GM23338 (cell line): ENCODE results near the gene ATP5MK. TPM values are rescaled to one million over a fixed set of nuclear protein-coding genes. Genes with fewer than 3 reads are reported as not detected.

ENCODE experiments used
- ATAC-seq: fragments of 200-7000 bp; cut with Tn5 transposase; 3 replicates; pipeline ENCODE4 v1.9.1; 2020
- DNase-seq: peaks from one replicate; pipeline ENCODE4 v3.0.0-alpha.2; 2015; ENCODE audit warnings: low spot score
- H2AFZ ChIP-seq: fragments of 200-600 bp; sonication (generic); 2 replicates; pipeline ENCODE4 v1.8.0; 2016; ENCODE audit warnings: antibody characterized with exemption, mild to moderate bottlenecking, moderate library complexity
- H3F3A ChIP-seq: fragments of 200-600 bp; sonication (generic); replicated peaks from 2 replicates; pipeline ENCODE4 v1.8.0; 2017; ENCODE audit warnings: antibody characterized with exemption, mixed run types, low read depth
- H3K27ac ChIP-seq: fragments of 200-600 bp; sonication (generic); 2 replicates; pipeline ENCODE4 v1.6.1; 2016; ENCODE audit warnings: low read depth
- H3K27me3 ChIP-seq: fragments of 200-600 bp; sonication (generic); 2 replicates; pipeline ENCODE4 v1.8.0; 2016; ENCODE audit warnings: mild to moderate bottlenecking, mixed run types, moderate library complexity; ENCODE audit not compliant: insufficient read depth
- H3K36me3 ChIP-seq: fragments of 200-600 bp; sonication (generic); 2 replicates; pipeline ENCODE4 v1.8.0; 2016; ENCODE audit warnings: mild to moderate bottlenecking; ENCODE audit not compliant: insufficient read depth
- H3K4me1 ChIP-seq: fragments of 200-600 bp; sonication (generic); 2 replicates; pipeline ENCODE4 v1.8.0; 2016; ENCODE audit warnings: mild to moderate bottlenecking, moderate library complexity; ENCODE audit not compliant: insufficient read depth
- H3K4me2 ChIP-seq: fragments of 200-600 bp; sonication (generic); 2 replicates; pipeline ENCODE4 v1.7.1; 2017; ENCODE audit warnings: mixed run types
- H3K4me3 ChIP-seq: fragments of 200-600 bp; sonication (generic); 2 replicates; pipeline ENCODE4 v1.6.1; 2016; ENCODE audit warnings: mixed run types
- H3K79me2 ChIP-seq: fragments of 200-600 bp; sonication (generic); replicated peaks from 2 replicates; pipeline ENCODE4 v1.8.0; 2017; ENCODE audit warnings: mild to moderate bottlenecking; ENCODE audit not compliant: insufficient read depth
- H3K9me2 ChIP-seq: fragments of 200-600 bp; sonication (generic); 2 replicates; pipeline ENCODE4 v1.8.0; 2017; ENCODE audit not compliant: insufficient read depth
- H4K20me1 ChIP-seq: fragments of 200-600 bp; sonication (generic); replicated peaks from 2 replicates; pipeline ENCODE4 v1.8.0; 2017; ENCODE audit warnings: mild to moderate bottlenecking; ENCODE audit not compliant: insufficient read depth
- H3K27ac Mint-ChIP-seq: 2 replicates; pipeline ENCODE4 v1.8.0; 2020; ENCODE audit warnings: inconsistent platforms, mild to moderate bottlenecking, moderate library complexity, mixed read lengths
- H3K27me3 Mint-ChIP-seq: 3 replicates; pipeline ENCODE4 v1.8.0; 2022; ENCODE audit warnings: low read depth, mild to moderate bottlenecking, moderate library complexity, mixed read lengths, inconsistent platforms; ENCODE audit not compliant: insufficient read depth, poor library complexity
- H3K36me3 Mint-ChIP-seq: 3 replicates; pipeline ENCODE4 v1.8.0; 2021; ENCODE audit warnings: low read depth, mild to moderate bottlenecking, inconsistent platforms, moderate library complexity, mixed read lengths
- H3K4me1 Mint-ChIP-seq: 3 replicates; pipeline ENCODE4 v1.8.0; 2020; ENCODE audit warnings: mild to moderate bottlenecking, inconsistent platforms, mixed read lengths
- H3K4me3 Mint-ChIP-seq: 3 replicates; pipeline ENCODE4 v1.8.0; 2021; ENCODE audit warnings: moderate library complexity, mild to moderate bottlenecking, inconsistent platforms, mixed read lengths
- H3K9me3 Mint-ChIP-seq: 3 replicates; pipeline ENCODE4 v1.8.0; 2020; ENCODE audit warnings: moderate library complexity, mild to moderate bottlenecking, inconsistent platforms, mixed read lengths
- CREB1 ChIP-seq: fragments of 250-450 bp; sonication (Bioruptor Pico); IDR thresholded peaks from 2 replicates; pipeline ENCODE4 v1.5.0; 2020; ENCODE audit warnings: low read depth, mild to moderate bottlenecking, moderate library complexity
- CTCF ChIP-seq, 2 experiments: fragments of 200-600 bp in 1 of 2; sonication (generic) in 1 of 2; conservative IDR thresholded peaks; 2 replicates each; pipeline versions ENCODE4 v1.5.1 to v1.6.1; 2016 to 2017; ENCODE audit warnings: antibody characterized with exemption in 2 of 2, low read depth in 2 of 2, mild to moderate bottlenecking in 2 of 2, moderate library complexity in 1 of 2
- ETS1 ChIP-seq: IDR thresholded peaks from 2 replicates; pipeline ENCODE4 v1.6.1; 2016; ENCODE audit warnings: antibody characterized with exemption
- EZH2 ChIP-seq: fragments of 200-600 bp; sonication (generic); IDR thresholded peaks from one replicate; pipeline ENCODE4 v1.8.0; 2017; ENCODE audit warnings: antibody characterized with exemption, mild to moderate bottlenecking, low read depth; ENCODE audit not compliant: unreplicated experiment
- EZH2phosphoT487 ChIP-seq: fragments of 200-600 bp; sonication (generic); IDR thresholded peaks from one replicate; pipeline ENCODE4 v1.8.1; 2018; ENCODE audit warnings: antibody characterized with exemption; ENCODE audit not compliant: unreplicated experiment
- JUNB ChIP-seq: IDR thresholded peaks from one replicate; pipeline ENCODE4 v1.6.1; 2016; ENCODE audit warnings: antibody characterized with exemption; ENCODE audit not compliant: unreplicated experiment
- NANOG ChIP-seq: IDR thresholded peaks from 2 replicates; pipeline ENCODE4 v1.6.1; 2016; ENCODE audit warnings: antibody characterized with exemption, borderline replicate concordance
- POLR2AphosphoS5 ChIP-seq: IDR thresholded peaks from 2 replicates; pipeline ENCODE4 v1.6.1; 2016; ENCODE audit warnings: antibody characterized with exemption, low read depth
- REST ChIP-seq: IDR thresholded peaks from one replicate; pipeline ENCODE4 v1.6.1; 2018; ENCODE audit warnings: antibody characterized with exemption; ENCODE audit not compliant: unreplicated experiment
- STAT1 ChIP-seq: IDR thresholded peaks from one replicate; pipeline ENCODE4 v1.6.1; 2016; ENCODE audit warnings: antibody characterized with exemption; ENCODE audit not compliant: unreplicated experiment
- ZNF114 ChIP-seq: fragments of 250-450 bp; sonication (Bioruptor Pico); IDR thresholded peaks from 2 replicates; pipeline ENCODE4 v1.5.0; 2020; ENCODE audit warnings: mild to moderate bottlenecking, moderate library complexity
- ZNF331 ChIP-seq: fragments of 250-450 bp; sonication (Bioruptor Pico); IDR thresholded peaks from 2 replicates; pipeline ENCODE4 v1.5.0; 2020; ENCODE audit warnings: low read depth, mild to moderate bottlenecking, moderate library complexity
- polyA plus RNA-seq: library from polyadenylated mRNA; unstranded; fragments of >200 nt; fragmentation: Nextera tagmentation; extraction: Ambion mirVana; gene quantifications from 2 replicates; pipeline ENCODE4 v1.2.1, GENCODE V29; 2016
- total RNA-seq: library from RNA; depleted of rRNA; stranded (reverse); fragments of >200 nt; shearing (Covaris generic); gene quantifications from 2 replicates; pipeline ENCODE4 v1.2.3, GENCODE V29; 2014

Gene ATP5MK
- total and polyA plus RNA-seq, 2 experiments from 2014 or later = 227 to 1,139 TPM

- TF ChIP-seq CTCF (conservative IDR thresholded peaks at IDR 0.05; ENCODE audit: low read depth in 2 of 2) (no peak), ZNF331 (no peak)
Measured at GRCh38 chr10:103374263-103374662, 22.0 kb downstream of the ATP5MK start (continued).

GRCh38 chr10:103373544-103373943 lies 22.7 kb downstream of the ATP5MK start:
- H3K79me2 ChIP-seq = peaks cover 25% of the 10 kb centered on the region
- H3F3A ChIP-seq = no peaks in the 10 kb centered on the region
- H3K36me3 Mint-ChIP-seq = peaks cover 17% of the 10 kb centered on the region
- peaks cover 15% of the 10 kb centered on the region for H4K20me1 ChIP-seq
- H3K4me2 ChIP-seq = no peak overlapping the region
- no peak for ATAC-seq
- no peaks in the 10 kb centered on the region for H3K27me3 Mint-ChIP-seq
- H3K36me3 ChIP-seq = peaks cover 11% of the 10 kb centered on the region; the same call in 1 of the 2 replicates
- H3K9me3 Mint-ChIP-seq = no peaks in the 10 kb centered on the region; the same call in 2 of the 3 replicates
- H3K4me3 ChIP-seq = no peak overlapping the region
- peaks cover 2% of the 10 kb centered on the region; the same call in 2 of the 3 replicates for H3K4me1 Mint-ChIP-seq
- no peak overlapping the region for H3K27ac ChIP-seq
- no peak overlapping the region for H3K27ac Mint-ChIP-seq
- H3K4me3 Mint-ChIP-seq = no peak overlapping the region
- no peaks in the 10 kb centered on the region for H3K9me2 ChIP-seq
- no peak for DNase-seq
- no peaks in the 10 kb centered on the region for H3K27me3 ChIP-seq
- H2AFZ ChIP-seq = no peak overlapping the region
- no peaks in the 10 kb centered on the region; the same call in 1 of the 2 replicates for H3K4me1 ChIP-seq
- TF ChIP-seq EZH2phosphoT487 (no peak), CREB1 (CRISPR knock-in tag) (no peak), CTCF (conservative IDR thresholded peaks at IDR 0.05; ENCODE audit: low read depth in 2 of 2) (no peak), ZNF114 (CRISPR knock-in tag) (no peak), EZH2 (no peak), ETS1 (no peak), JUNB (no peak), ZNF331 (no peak), NANOG (no peak), STAT1 (no peak), REST (no peak), POLR2AphosphoS5 (no peak)
